ENCODE measurements around the gene KLC4. TPM values are rescaled to one million over a fixed set of nuclear protein-coding genes. Genes with fewer than 3 reads are reported as not detected.

Gene KLC4
- total RNA-seq, 1 donor from 2014 or later: 32.0 TPM

DNA sequence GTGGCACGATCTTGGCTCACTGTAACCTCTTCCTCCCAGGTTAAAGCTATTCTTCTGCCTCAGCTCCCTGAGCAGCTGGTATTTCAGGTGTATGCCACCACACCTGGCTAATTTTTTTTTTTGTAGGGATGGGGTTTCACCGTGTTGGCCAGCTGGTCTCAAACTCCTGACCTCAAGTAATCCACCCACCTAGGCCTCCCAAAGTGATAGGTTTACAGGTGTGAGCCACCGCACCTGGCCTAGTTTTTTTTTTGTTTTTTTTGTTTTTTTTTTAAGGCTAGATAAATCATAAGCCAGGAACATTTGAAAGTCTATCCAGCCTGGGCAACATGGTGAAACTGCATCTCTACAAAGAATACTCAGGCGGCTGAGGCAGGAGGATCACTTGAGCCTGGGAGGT, 27.1 kb upstream of the KLC4 start:
- no peaks in the 10 kb centered on the region for H3K9me3 ChIP-seq
- intact Hi-C loops (cut with DNase I): no loop called here
- H3K27me3 ChIP-seq: no peaks in the 10 kb centered on the region
- TF ChIP-seq, protein P1, sequence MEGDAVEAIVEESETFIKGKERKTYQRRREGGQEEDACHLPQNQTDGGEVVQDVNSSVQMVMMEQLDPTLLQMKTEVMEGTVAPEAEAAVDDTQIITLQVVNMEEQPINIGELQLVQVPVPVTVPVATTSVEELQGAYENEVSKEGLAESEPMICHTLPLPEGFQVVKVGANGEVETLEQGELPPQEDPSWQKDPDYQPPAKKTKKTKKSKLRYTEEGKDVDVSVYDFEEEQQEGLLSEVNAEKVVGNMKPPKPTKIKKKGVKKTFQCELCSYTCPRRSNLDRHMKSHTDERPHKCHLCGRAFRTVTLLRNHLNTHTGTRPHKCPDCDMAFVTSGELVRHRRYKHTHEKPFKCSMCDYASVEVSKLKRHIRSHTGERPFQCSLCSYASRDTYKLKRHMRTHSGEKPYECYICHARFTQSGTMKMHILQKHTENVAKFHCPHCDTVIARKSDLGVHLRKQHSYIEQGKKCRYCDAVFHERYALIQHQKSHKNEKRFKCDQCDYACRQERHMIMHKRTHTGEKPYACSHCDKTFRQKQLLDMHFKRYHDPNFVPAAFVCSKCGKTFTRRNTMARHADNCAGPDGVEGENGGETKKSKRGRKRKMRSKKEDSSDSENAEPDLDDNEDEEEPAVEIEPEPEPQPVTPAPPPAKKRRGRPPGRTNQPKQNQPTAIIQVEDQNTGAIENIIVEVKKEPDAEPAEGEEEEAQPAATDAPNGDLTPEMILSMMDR (IDR thresholded peaks at IDR 0.05): no peak
- H3K4me1 ChIP-seq: no peaks in the 10 kb centered on the region
- no peak for ATAC-seq
- no peak overlapping the region for H3K27ac ChIP-seq
- H3K36me3 ChIP-seq: peaks cover 79% of the 10 kb centered on the region
- no peak for DNase-seq
- H3K4me3 ChIP-seq: no peak overlapping the region

DNA sequence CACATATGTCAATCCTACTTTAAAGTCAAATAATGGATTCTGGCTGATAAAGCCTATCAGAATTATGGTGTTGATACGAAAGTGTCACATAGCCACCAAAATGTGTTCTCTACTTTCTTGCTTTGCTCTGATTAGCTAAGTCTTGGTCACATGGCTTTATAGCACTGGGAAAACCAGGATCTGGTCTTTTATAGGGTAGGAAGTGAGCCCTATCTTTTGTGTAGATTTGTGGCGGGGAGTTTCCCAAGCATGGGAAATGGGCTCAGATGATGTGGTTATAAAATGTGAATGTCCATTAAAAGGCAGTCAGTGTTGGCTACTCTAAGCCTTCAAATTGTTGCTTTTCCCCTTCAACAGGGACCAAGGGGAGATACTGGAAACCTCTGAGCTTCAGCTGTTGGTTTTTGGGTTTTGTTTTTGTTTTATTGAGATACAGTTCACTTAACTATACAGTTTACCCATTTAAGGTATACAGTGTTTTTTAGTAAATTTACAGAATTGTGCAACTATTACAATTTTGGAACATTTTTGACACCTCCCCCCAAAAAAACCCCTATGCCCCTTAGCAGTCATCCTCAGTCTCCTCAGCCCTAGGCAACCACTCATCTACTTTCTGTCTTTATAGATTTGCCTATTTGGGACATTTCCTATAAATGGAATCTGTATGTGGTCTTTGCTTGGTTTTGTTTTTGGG, 25.8 kb upstream of the KLC4 start:
- no peaks in the 10 kb centered on the region for H3K27me3 ChIP-seq
- ATAC-seq (no peak), DNase-seq (no peak)
- intact Hi-C loops (cut with DNase I): no loop called here
- H3K9me3 ChIP-seq: no peaks in the 10 kb centered on the region
- no peak overlapping the region for H3K4me3 ChIP-seq
- no peak overlapping the region for H3K27ac ChIP-seq
- TF ChIP-seq, protein P1 (IDR thresholded peaks at IDR 0.05): no peak
- no peaks in the 10 kb centered on the region for H3K4me1 ChIP-seq
- peaks cover 80% of the 10 kb centered on the region for H3K36me3 ChIP-seq

- intact Hi-C loops (cut with DNase I): no loop called here
- Histone ChIP-seq H3K27ac (no peak overlapping the region), H3K4me3 (no peak overlapping the region), H3K4me1 (no peaks in the 10 kb centered on the region), H3K27me3 (no peaks in the 10 kb centered on the region), H3K9me3 (no peaks in the 10 kb centered on the region), H3K36me3 (peaks cover 80% of the 10 kb centered on the region)
- TF ChIP-seq, protein P1 (IDR thresholded peaks at IDR 0.05): no peak
- no peak for DNase-seq
- ATAC-seq: no peak
Measured at GRCh38 chr6:43034190-43034525, 25.3 kb upstream of the KLC4 start.

GRCh38 chr6:43035495-43036194, 23.8 kb upstream of the KLC4 start:
- Histone ChIP-seq H3K9me3 (no peaks in the 10 kb centered on the region), H3K36me3 (peaks cover 81% of the 10 kb centered on the region), H3K27me3 (no peaks in the 10 kb centered on the region), H3K4me3 (no peak overlapping the region), H3K4me1 (no peaks in the 10 kb centered on the region), H3K27ac (no peak overlapping the region)
- intact Hi-C loops (cut with DNase I): no loop called here
- no peak for DNase-seq
- peak; percentile 5 for ATAC-seq
- TF ChIP-seq, protein P1 (IDR thresholded peaks at IDR 0.05): no peak

DNA sequence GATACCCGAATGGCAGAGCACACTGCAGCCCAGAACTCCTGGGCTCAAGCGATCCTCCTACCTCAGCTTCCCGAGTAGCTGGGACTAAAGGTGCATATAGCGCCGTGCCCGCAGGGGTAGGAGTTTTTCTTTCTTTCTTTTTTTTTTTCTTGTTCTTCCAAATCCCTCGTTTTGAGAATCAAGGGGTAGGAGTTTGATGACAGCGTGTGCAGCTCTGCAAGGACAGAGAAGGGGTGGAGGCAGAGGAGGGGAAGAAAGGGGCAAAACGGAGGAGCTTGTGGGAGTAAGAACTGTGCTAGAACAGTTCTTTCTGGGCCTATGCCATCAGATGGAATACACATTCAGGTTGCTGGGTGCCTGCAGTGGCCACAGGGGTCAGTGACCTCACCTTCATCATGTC, 22.7 kb upstream of the KLC4 start:
- intact Hi-C loops (cut with DNase I): no loop called here
- Histone ChIP-seq H3K4me3 (no peak overlapping the region), H3K9me3 (no peaks in the 10 kb centered on the region), H3K36me3 (peaks cover 76% of the 10 kb centered on the region), H3K4me1 (no peaks in the 10 kb centered on the region), H3K27me3 (no peaks in the 10 kb centered on the region), H3K27ac (no peak overlapping the region)
- ATAC-seq (no peak), DNase-seq (no peak)
- TF ChIP-seq, protein P1 (IDR thresholded peaks at IDR 0.05): no peak
